Psoas muscle (tissue), 8 donors: Measurements from ENCODE around the gene LYSMD3. TPM values are rescaled to one million over a fixed set of nuclear protein-coding genes. Genes with fewer than 3 reads are reported as not detected.

Experiments used
- ATAC-seq, 4 donors: fragments of 200-7000 bp; cut with Tn5 transposase; one replicate each; pipeline ENCODE4 v1.9.1; 2020; ENCODE audit warnings: moderate library complexity in 3 of 4, mild to moderate bottlenecking in 2 of 4
- DNase-seq, 2 donors: peaks; one replicate each; pipeline ENCODE4 v3.0.0-alpha.2; 2020
- H3K27ac ChIP-seq: fragments of 200-600 bp; one replicate; pipeline ENCODE4 v1.8.0; 2022
- H3K27me3 ChIP-seq, 3 donors: fragments of 200-600 bp in 1 of 3; one replicate each; pipeline versions ENCODE4 v1.6.1 to v1.8.0; 2013 to 2022; ENCODE audit warnings: low read length in 2 of 3, mild to moderate bottlenecking in 2 of 3, moderate library complexity in 1 of 3; ENCODE audit not compliant: insufficient read depth in 3 of 3
- H3K36me3 ChIP-seq, 2 donors: fragments of 200-600 bp in 1 of 2; one replicate each; pipeline versions ENCODE4 v1.6.1 to v1.8.0; 2013 to 2022; ENCODE audit warnings: low read depth in 1 of 2, mild to moderate bottlenecking in 1 of 2, moderate library complexity in 1 of 2; ENCODE audit not compliant: insufficient read depth in 1 of 2
- H3K4me1 ChIP-seq: fragments of 200-600 bp; one replicate; pipeline ENCODE4 v1.8.0; 2022
- H3K4me3 ChIP-seq: fragments of 200-600 bp; one replicate; pipeline ENCODE4 v1.8.0; 2022; ENCODE audit warnings: mild to moderate bottlenecking
- H3K9me3 ChIP-seq: fragments of 200-600 bp; one replicate; pipeline ENCODE4 v1.8.0; 2022
- CTCF ChIP-seq: fragments of 200-600 bp; IDR thresholded peaks from one replicate; pipeline ENCODE4 v1.8.0; 2022; ENCODE audit warnings: antibody characterized with exemption
- WGBS, 3 donors: extraction: QIAGEN DNeasy Blood & Tissue Kit; methylation state at CpG; one replicate each; pipeline versions ENCODE4 v1.1.6 to v1.1.7; 2013; 5-methylcytosine and 5-hydroxymethylcytosine counted together
- intact Hi-C, 2 donors: fragments of 100-400 bp; cut with DNase I; formaldehyde crosslinking; loops; one replicate each; pipeline versions ENCODE4 v1.11.0 to v1.14.2; 2022
- polyA plus RNA-seq, 3 donors: library from polyadenylated mRNA; stranded (reverse); fragments of 200-250 nt; gene quantifications; one replicate each; pipeline ENCODE4 v1.2.3, GENCODE V29; 2013
- total RNA-seq, 4 donors: library from RNA; stranded (reverse); fragmentation: NEBNext Ultra II Directional in 2 of 4; extraction: Animal tissue kit (Norgen Biotek cat#: 25700) in 2 of 4; gene quantifications; one replicate each; pipeline versions ENCODE4 v1.2.1 to v1.2.4, GENCODE V29; 2021 to 2023
- donor health status: healthy with polysubstance abuse.
- donor health status: DM: no; HTN: no; CAD: no; lungs with moderate emphysema.
- donor health status: Bipolar disorder and iron deficiency.
- donor health status: healthy.
- donor health status: DM: yes; HTN: yes; CAD: no.
- donor health status: DM: no; HTN: no; CAD: no.
- donor health status: DM: no; HTN: no; CAD: no.
- donor health status: DM: yes; HTN: yes; CAD: no.

The LYSMD3 gene
- total and polyA plus RNA-seq, 7 donors, result 8.9 to 21.3 (median 14.1) TPM

DNA sequence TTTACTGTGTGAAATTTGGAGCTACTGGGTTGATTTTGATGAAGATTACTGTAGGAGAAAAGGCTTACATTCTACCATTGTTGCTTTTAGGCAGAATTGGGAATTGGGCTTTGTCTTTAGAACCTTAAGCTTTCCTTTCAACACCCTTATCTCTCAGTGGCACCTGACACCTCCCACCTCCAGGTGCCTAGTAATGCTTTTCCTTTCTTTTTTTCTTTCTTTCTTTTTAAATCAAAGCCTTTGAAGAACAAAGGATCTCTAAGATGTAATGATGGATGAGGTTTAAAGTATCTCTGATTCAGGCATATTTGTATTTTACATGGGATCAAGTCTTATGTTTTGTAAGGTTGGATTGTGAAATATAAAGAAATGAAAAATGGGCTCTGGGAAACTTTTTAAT is 26.3 kb upstream of the LYSMD3 start:
- H3K36me3 ChIP-seq, result no peaks in the 10 kb centered on the region
- H3K27ac ChIP-seq, result no peak overlapping the region
- no peak for DNase-seq
- peaks cover 2 to 46% (median 18%) of the 10 kb centered on the region in 3 donors for H3K27me3 ChIP-seq
- no peak overlapping the region for H3K4me3 ChIP-seq
- no peaks in the 10 kb centered on the region for H3K9me3 ChIP-seq
- peaks cover 6% of the 10 kb centered on the region for H3K4me1 ChIP-seq
- intact Hi-C loops, result no loop called here
- TF ChIP-seq CTCF, result no peak
- ATAC-seq, result no peak

- ATAC-seq, result no peak
- WGBS, 3 donors, result 65 to 73% (median 69%) methylated on average over 4 of the region's 4 CpGs
- H3K27ac ChIP-seq, result no peak overlapping the region
- no peaks in the 10 kb centered on the region for H3K36me3 ChIP-seq
- no peaks in the 10 kb centered on the region for H3K9me3 ChIP-seq
- no peak for DNase-seq
- no peak for TF ChIP-seq CTCF
- no peak overlapping the region for H3K4me3 ChIP-seq
- H3K27me3 ChIP-seq, result peaks cover 2 to 34% (median 18%) of the 10 kb centered on the region in 3 donors
- peaks cover 6% of the 10 kb centered on the region for H3K4me1 ChIP-seq
- intact Hi-C loops, result no loop called here
Measured at GRCh38 chr5:90554358-90555006, 25.1 kb upstream of the LYSMD3 start.

DNA sequence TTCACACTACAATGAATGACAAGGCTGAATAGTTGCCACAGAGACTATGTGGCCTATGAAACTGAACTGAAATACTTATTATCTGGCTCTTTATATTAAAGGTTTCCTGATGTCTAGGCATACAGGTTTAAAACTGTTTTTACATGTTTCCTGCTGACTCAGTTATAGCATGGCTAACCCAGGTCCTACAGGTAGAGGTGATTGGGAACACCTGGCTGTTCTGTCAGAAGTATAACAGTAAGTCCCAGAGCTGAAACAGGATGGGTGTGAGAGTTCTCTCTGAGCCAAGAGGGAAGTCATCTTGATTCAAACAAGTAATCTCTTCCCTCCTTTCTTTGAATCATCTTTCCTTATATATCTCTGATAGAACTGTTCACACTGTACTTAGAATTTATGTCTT is 24.3 kb upstream of the LYSMD3 start:
- no peak overlapping the region for H3K27ac ChIP-seq
- H3K4me3 ChIP-seq, result no peak overlapping the region
- TF ChIP-seq CTCF, result no peak
- H3K27me3 ChIP-seq, result peaks cover 2 to 27% (median 15%) of the 10 kb centered on the region in 3 donors
- peaks cover 6% of the 10 kb centered on the region for H3K4me1 ChIP-seq
- no peaks in the 10 kb centered on the region for H3K9me3 ChIP-seq
- ATAC-seq, result no peak
- intact Hi-C loops, result no loop called here
- no peak for DNase-seq
- no peaks in the 10 kb centered on the region for H3K36me3 ChIP-seq

GRCh38 chr5:90551376-90551775 is 22.0 kb upstream of the LYSMD3 start:
- WGBS, 3 donors, result 79 to 87% (median 86%) methylated on average over 5 of the region's 5 CpGs
- ATAC-seq (no peak), DNase-seq (no peak)
- Histone ChIP-seq H3K4me3 (no peak overlapping the region), H3K4me1 (no peaks in the 10 kb centered on the region), H3K36me3 (no peaks in the 10 kb centered on the region), H3K27me3 (peaks cover 2 to 3% (median 2%) of the 10 kb centered on the region in 3 donors), H3K9me3 (no peaks in the 10 kb centered on the region), H3K27ac (no peak overlapping the region)
- intact Hi-C loops, result no loop called here
- TF ChIP-seq CTCF, result no peak

DNA sequence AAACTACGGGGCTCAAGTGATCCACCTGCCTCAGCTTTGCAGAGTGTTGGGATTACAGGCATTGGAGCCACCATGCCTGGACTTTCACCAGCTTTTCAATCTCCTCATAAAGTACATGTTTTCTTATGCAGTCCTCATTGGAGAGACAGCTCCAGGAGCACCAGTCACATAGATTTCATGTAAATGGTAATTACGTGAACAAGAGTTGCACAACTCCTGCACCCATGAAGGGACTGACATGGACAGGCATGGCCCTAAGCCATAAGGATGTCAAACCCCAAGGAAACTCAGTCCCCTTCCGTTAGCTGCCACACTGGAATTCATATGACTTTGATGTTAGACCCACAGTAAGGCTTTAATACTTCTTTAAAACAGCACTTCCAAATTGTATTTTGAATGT is 21.6 kb upstream of the LYSMD3 start:
- no peaks in the 10 kb centered on the region for H3K9me3 ChIP-seq
- intact Hi-C loops, result no loop called here
- 72 to 76% (median 72%) methylated on average over 3 of the region's 3 CpGs for WGBS, 3 donors

More for the DNA sequence above, 21.6 kb upstream of the LYSMD3 start:
- H3K36me3 ChIP-seq, result no peaks in the 10 kb centered on the region
- no peaks in the 10 kb centered on the region for H3K4me1 ChIP-seq
- peaks cover 0 to 2% (median 2%) of the 10 kb centered on the region in 3 donors for H3K27me3 ChIP-seq
- no peak for DNase-seq
- no peak for ATAC-seq
- no peak overlapping the region for H3K27ac ChIP-seq
- H3K4me3 ChIP-seq, result no peak overlapping the region
- TF ChIP-seq CTCF, result no peak
